HepG2 (cell line): ENCODE results near the gene OCSTAMP. TPM values are rescaled to one million over a fixed set of nuclear protein-coding genes. Genes with fewer than 3 reads are reported as not detected.

Source experiments
- ARID4A ChIP-seq: sonication (generic); formaldehyde crosslinking; IDR thresholded peaks from 2 replicates; pipeline ENCODE4 v1.5.0; 2020; ENCODE audit warnings: mild to moderate bottlenecking, missing genetic modification reagents, borderline replicate concordance
- ATF1 ChIP-seq: IDR thresholded peaks from 2 replicates; pipeline ENCODE4 v1.6.1; 2016; ENCODE audit warnings: mild to moderate bottlenecking, control low read depth
- BCLAF1 ChIP-seq: fragments of 450-650 bp; IDR thresholded peaks from 2 replicates; pipeline ENCODE4 v1.6.1; 2017; ENCODE audit warnings: mild to moderate bottlenecking
- DPF2 ChIP-seq: sonication (generic); formaldehyde crosslinking; IDR thresholded peaks from 2 replicates; pipeline ENCODE4 v1.4.0; 2020; ENCODE audit warnings: mild to moderate bottlenecking, low read depth, missing genetic modification reagents, borderline replicate concordance
- ELF3 ChIP-seq: IDR thresholded peaks from 2 replicates; pipeline ENCODE4 v1.6.1; 2016; ENCODE audit warnings: missing genetic modification reagents, missing compliant biosample characterization
- ETV5 ChIP-seq: IDR thresholded peaks from 2 replicates; pipeline ENCODE4 v1.6.1; 2018; ENCODE audit warnings: missing biosample characterization, missing genetic modification reagents, inconsistent platforms, borderline replicate concordance
- IRF2 ChIP-seq: IDR thresholded peaks from 2 replicates; pipeline ENCODE4 v1.6.1; 2018; ENCODE audit warnings: missing genetic modification reagents, missing compliant biosample characterization
- JUND ChIP-seq: sonication (generic); formaldehyde crosslinking; IDR thresholded peaks from 2 replicates; pipeline ENCODE4 v1.8.0; 2022; ENCODE audit warnings: mild to moderate bottlenecking, missing genetic modification reagents
- MEF2D ChIP-seq: sonication (generic); formaldehyde crosslinking; IDR thresholded peaks from 2 replicates; pipeline ENCODE4 v1.5.1; 2020; ENCODE audit warnings: mild to moderate bottlenecking, missing genetic modification reagents
- SAP130 ChIP-seq: IDR thresholded peaks from 2 replicates; pipeline ENCODE4 v1.6.1; 2016; ENCODE audit warnings: low read depth
- ZBTB25 ChIP-seq: IDR thresholded peaks from 2 replicates; pipeline ENCODE4 v1.6.1; 2018; ENCODE audit warnings: missing genetic modification reagents
- ZFP36L2 ChIP-seq: sonication (generic); formaldehyde crosslinking; IDR thresholded peaks from 2 replicates; pipeline ENCODE4 v1.4.0; 2020; ENCODE audit warnings: missing genetic modification reagents
- ZNF101 ChIP-seq: sonication (generic); formaldehyde crosslinking; IDR thresholded peaks from 2 replicates; pipeline ENCODE4 v1.4.0; 2020; ENCODE audit warnings: mild to moderate bottlenecking, low read depth, missing genetic modification reagents, borderline replicate concordance
- ZNF337 ChIP-seq: sonication (generic); formaldehyde crosslinking; IDR thresholded peaks from 2 replicates; pipeline ENCODE4 v1.5.1; 2020; ENCODE audit warnings: missing genetic modification reagents, low read depth, mild to moderate bottlenecking, borderline replicate concordance
- ZNF639 ChIP-seq: conservative IDR thresholded peaks from 2 replicates; pipeline ENCODE4 v1.6.1; 2018; ENCODE audit warnings: missing genetic modification reagents
- ZSCAN20 ChIP-seq: sonication (generic); formaldehyde crosslinking; IDR thresholded peaks from 2 replicates; pipeline ENCODE4 v1.4.0; 2020; ENCODE audit warnings: missing genetic modification reagents, mild to moderate bottlenecking, borderline replicate concordance
- ZZZ3 ChIP-seq: sonication (generic); formaldehyde crosslinking; IDR thresholded peaks from 2 replicates; pipeline ENCODE4 v1.4.0; 2020; ENCODE audit warnings: missing genetic modification reagents, mild to moderate bottlenecking, borderline replicate concordance
- polyA plus RNA-seq, 8 experiments: library from polyadenylated mRNA; depleted of rRNA in 3 of 8; stranded (reverse) in 7 of 8; unstranded in 1 of 8; fragments of >200 nt; fragmentation: Illumina TruSeq in 4 of 8; extraction: Trizol in 4 of 8; gene quantifications; 2 replicates each; pipeline versions ENCODE4 v1.2.1 to v1.2.3, GENCODE V29; 2011 to 2016; ENCODE audit warnings: low read depth in 4 of 8, missing spikeins in 1 of 8, mixed read lengths in 1 of 8; ENCODE audit not compliant: insufficient read depth in 1 of 8
- total RNA-seq, 5 experiments: library from RNA; depleted of rRNA; stranded (reverse); fragments of >200 nt; fragmentation: Illumina TruSeq; extraction: Trizol; gene quantifications; 2 replicates each; pipeline ENCODE4 v1.2.3, GENCODE V29; 2016; ENCODE audit warnings: low read depth in 1 of 5
- TF ChIP-seq, protein P1 (sequence below): sonication (generic); formaldehyde crosslinking; IDR thresholded peaks from 2 replicates; pipeline ENCODE4 v1.5.1; 2020; ENCODE audit warnings: missing genetic modification reagents, mild to moderate bottlenecking, borderline replicate concordance

OCSTAMP gene
- total and polyA plus RNA-seq, 2 of the 13 experiments (the other 11 are each of a cell fraction or from before 2014, with no cell fraction given), result not detected

- TF ChIP-seq ARID4A (CRISPR knock-in tag) (no peak), IRF2 (CRISPR knock-in tag) (no peak), ZZZ3 (no peak), ZNF101 (CRISPR knock-in tag) (no peak), ZBTB25 (CRISPR knock-in tag) (peak; percentile 41; the same call in 1 of the 2 replicates), ZNF639 (CRISPR knock-in tag) (no peak), JUND (CRISPR knock-in tag) (no peak), ELF3 (CRISPR knock-in tag) (peak; percentile 31; the same call in 1 of the 2 replicates), ATF1 (CRISPR knock-in tag) (0 out of 2 replicates have a peak, but pooled peaks have one; percentile 22), BCLAF1 (no peak), ZSCAN20 (no peak), MEF2D (CRISPR knock-in tag) (peak; percentile 82), ETV5 (CRISPR knock-in tag) (no peak), ZFP36L2 (CRISPR knock-in tag) (no peak), DPF2 (CRISPR knock-in tag) (no peak), ZNF337 (CRISPR knock-in tag) (no peak), SAP130 (CRISPR knock-in tag) (peak; percentile 47)
- TF ChIP-seq, protein P1, sequence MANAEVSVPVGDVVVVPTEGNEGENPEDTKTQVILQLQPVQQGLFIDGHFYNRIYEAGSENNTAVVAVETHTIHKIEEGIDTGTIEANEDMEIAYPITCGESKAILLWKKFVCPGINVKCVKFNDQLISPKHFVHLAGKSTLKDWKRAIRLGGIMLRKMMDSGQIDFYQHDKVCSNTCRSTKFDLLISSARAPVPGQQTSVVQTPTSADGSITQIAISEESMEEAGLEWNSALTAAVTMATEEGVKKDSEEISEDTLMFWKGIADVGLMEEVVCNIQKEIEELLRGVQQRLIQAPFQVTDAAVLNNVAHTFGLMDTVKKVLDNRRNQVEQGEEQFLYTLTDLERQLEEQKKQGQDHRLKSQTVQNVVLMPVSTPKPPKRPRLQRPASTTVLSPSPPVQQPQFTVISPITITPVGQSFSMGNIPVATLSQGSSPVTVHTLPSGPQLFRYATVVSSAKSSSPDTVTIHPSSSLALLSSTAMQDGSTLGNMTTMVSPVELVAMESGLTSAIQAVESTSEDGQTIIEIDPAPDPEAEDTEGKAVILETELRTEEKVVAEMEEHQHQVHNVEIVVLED, result no peak
These were observed 34.1 kb upstream of the OCSTAMP start (continued) for GRCh38 chr20:46584508-46584907.
